UCSD-AML1 (cell line): ENCODE results near the gene AMBRA1.
"Not testable (repeated sequence)": the region's sequence is repeated elsewhere in the genome, so short reads cannot be mapped to it uniquely, and the experiment has no call there.

Experiments used
- DNase-seq: peaks from one replicate; lab custom pipeline; 2025; ENCODE audit not compliant: unreplicated experiment; lab: John Stamatoyannopoulos, UW

AMBRA1 gene

GRCh38 chr11:46372086-46372485, 221.7 kb downstream of the AMBRA1 start:
- DNase-seq = no peak

- DNase-seq = not testable (repeated sequence)
Measured at GRCh38 chr11:46371262-46371661, 222.6 kb downstream of the AMBRA1 start.

- DNase-seq = no peak
Measured at GRCh38 chr11:46370253-46370652, 223.6 kb downstream of the AMBRA1 start.

GRCh38 chr11:46369458-46370152, 224.2 kb downstream of the AMBRA1 start:
- peak; percentile 43 for DNase-seq

- no peak for DNase-seq
Measured at GRCh38 chr11:46367916-46368267, 225.9 kb downstream of the AMBRA1 start.

GRCh38 chr11:46367244-46367915, 226.4 kb downstream of the AMBRA1 start:
- DNase-seq = peak; percentile 38

- no peak for DNase-seq
Measured at GRCh38 chr11:46366661-46367161, 227.1 kb downstream of the AMBRA1 start.

GRCh38 chr11:46366260-46366659, 227.6 kb downstream of the AMBRA1 start:
- DNase-seq = no peak

- no peak for DNase-seq
Measured at GRCh38 chr11:46364791-46365190, 229.0 kb downstream of the AMBRA1 start.

- DNase-seq = no peak
Measured at GRCh38 chr11:46364056-46364455, 229.8 kb downstream of the AMBRA1 start.

GRCh38 chr11:46363455-46364005, 230.3 kb downstream of the AMBRA1 start:
- DNase-seq = no peak

GRCh38 chr11:46363031-46363407, 230.8 kb downstream of the AMBRA1 start:
- no peak for DNase-seq

- no peak for DNase-seq
Measured at GRCh38 chr11:46362156-46363030, 231.4 kb downstream of the AMBRA1 start.

- DNase-seq = peak; percentile 60
Measured at GRCh38 chr11:46361283-46362155, 232.3 kb downstream of the AMBRA1 start.

- DNase-seq = no peak
Measured at GRCh38 chr11:46360878-46361277, 232.9 kb downstream of the AMBRA1 start.

- DNase-seq = no peak
Measured at GRCh38 chr11:46359953-46360352, 233.9 kb downstream of the AMBRA1 start.

- DNase-seq = no peak
Measured at GRCh38 chr11:46357483-46357936, 236.3 kb downstream of the AMBRA1 start.

- DNase-seq = no peak
Measured at GRCh38 chr11:46356924-46357482, 236.8 kb downstream of the AMBRA1 start.

- no peak for DNase-seq
Measured at GRCh38 chr11:46353698-46354097, 240.1 kb downstream of the AMBRA1 start.
